Activated T-cell treated with anti-CD3 and anti-CD28 coated beads for 1 hour (primary cell): ENCODE results near the gene RAB4B.
"Not testable (repeated sequence)": the region's sequence is repeated elsewhere in the genome, so short reads cannot be mapped to it uniquely, and the experiment has no call there.

Source experiments
- DNase-seq: peaks from one replicate; pipeline ENCODE4 v3.0.0-alpha.2; 2020; ENCODE audit warnings: low read depth

Gene RAB4B

GRCh38 chr19:40780582-40780981 lies 2.5 kb downstream of the RAB4B start:
- DNase-seq = no peak

- DNase-seq = no peak
Measured at GRCh38 chr19:40781140-40781539, 3.1 kb downstream of the RAB4B start.

GRCh38 chr19:40783711-40784110 lies 5.7 kb downstream of the RAB4B start:
- no peak for DNase-seq

GRCh38 chr19:40784146-40784545 lies 6.1 kb downstream of the RAB4B start:
- DNase-seq = not testable (repeated sequence)

- DNase-seq = no peak
Measured at GRCh38 chr19:40785526-40785925, 7.5 kb downstream of the RAB4B start.

DNA sequence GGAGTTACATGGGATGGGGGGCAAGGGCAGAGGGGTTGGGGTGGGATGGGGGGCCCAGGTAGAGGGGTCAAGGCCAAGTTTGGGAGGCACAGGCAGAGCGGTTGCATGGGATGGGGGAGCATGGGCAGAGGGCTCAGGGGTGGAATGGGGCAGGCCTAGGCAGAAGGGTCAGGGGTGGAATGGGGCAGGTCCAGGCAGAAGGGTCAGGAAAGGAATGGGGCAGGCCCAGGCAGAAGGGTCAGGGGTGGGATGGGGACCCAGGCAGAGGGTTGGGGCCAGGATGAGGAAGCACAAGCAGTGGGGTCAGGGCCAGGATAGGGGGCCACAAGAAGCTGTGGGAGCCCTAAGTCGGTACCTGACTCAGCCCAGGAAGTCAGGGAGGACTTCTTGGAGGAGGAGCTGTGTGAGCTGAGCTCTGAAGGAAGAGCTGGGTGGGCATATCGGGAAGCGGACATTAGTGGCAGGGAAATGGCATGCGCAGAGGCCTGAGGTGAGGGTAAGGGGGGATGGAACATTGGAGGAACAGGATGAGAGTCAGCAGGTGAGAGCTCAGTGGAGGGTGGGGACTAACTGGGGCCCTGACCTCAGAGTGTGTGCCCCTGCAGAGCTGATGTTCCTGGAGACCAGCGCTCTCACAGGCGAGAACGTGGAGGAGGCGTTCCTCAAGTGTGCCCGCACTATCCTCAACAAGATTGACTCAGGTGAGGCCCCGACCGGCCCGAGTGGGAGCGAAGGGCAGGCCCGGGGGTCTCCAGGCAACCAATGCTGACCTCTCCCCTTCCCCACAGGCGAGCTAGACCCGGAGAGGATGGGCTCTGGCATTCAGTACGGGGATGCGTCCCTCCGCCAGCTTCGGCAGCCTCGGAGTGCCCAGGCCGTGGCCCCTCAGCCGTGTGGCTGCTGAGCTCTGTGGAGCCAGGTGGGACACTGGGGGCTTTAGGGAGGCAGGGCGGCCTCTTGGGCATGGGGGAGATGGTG lies 8.3 kb downstream of the RAB4B start:
- no peak for DNase-seq

- DNase-seq = no peak
Measured at GRCh38 chr19:40791349-40791748, 13.3 kb downstream of the RAB4B start.

DNA sequence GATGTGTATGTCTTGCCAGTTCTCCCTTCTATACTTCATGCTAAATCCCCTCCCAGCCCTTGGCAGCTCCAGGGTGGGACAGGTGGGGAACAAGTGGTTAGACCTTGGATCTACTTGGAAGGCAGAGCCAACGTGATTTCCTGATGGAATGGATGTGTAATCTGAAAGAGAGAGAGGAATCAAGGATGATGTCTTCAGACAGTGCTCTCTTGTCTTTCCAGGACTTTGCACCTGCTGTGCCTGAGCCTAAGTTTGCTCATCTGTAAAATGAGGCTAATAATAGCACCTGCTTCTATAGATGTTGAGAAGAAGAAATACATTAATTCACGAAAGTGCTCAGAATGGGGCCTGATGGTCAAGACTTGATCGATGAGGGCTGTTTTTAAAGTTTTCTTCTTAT lies 13.9 kb downstream of the RAB4B start:
- no peak for DNase-seq

DNA sequence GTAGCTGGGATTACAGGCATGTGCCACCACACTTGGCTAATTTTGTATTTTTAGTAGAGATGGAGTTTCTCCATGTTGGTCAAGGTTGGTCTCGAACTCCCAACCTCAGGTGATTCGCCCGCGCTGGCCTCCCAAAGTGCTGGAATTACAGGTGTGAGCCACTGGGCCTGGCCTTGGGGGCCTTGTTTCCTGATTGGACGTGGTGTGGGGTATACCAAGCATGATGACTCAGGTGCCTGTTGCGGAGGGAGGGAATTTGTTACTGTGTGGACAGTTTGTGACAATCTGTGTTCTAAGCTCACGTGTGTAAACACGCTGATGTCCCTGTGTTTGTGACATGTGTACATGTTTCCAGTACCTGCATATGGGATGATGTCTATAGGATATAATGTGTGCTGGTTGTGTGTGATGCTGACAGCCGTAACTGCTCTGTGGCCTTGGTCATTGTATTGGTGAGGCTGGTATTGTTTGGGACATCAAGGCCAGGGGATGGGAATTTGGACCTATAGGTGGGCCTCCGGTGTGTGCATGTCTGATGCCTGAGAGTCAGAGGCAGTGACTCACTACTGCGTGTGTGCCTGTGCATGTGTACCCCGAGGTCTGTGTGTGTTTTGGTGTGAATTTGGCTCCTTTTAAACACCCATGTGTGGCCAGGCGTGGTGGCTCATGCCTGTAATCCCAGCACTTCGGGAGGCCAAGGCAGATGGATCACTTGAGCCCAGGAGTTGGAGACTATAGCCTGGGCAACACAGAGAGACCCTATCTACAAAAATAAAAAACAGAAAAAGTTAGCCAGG lies 19.3 kb downstream of the RAB4B start:
- DNase-seq = no peak

DNA sequence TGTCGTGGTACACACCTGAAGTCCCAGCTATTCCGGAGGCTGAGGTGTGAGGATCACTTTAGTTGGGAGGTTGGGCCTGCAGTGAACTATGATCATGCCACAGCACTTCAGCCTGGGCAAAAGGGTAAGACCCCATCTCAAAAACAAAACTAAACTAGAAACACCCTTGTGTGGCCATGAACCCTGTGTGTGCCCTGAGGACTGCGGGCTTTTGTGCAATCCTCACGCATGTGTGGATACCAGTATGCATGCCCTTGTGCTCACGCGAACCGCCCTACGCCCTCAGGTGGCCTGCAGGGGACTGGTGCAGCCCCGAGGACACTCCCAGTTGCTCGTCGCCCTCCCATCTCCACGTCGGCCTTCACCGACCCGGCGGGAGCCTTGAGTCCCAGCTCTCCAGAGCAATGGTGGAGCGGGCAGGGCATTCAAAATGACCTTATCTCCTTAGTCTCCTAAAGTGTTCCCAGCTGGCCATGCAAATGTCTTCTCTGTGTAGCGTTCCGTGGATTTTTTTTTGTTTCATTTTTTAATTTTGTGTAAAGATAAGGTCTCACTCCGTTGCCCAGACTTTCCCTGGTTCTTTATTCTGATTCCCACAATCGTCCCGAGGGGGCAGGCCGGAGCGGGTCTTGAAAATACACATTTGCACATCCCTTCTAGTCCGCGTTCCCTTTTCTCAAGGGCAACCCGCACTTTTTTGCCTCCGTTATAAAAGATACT lies 20.1 kb downstream of the RAB4B start:
- peak; percentile 53 for DNase-seq

DNA sequence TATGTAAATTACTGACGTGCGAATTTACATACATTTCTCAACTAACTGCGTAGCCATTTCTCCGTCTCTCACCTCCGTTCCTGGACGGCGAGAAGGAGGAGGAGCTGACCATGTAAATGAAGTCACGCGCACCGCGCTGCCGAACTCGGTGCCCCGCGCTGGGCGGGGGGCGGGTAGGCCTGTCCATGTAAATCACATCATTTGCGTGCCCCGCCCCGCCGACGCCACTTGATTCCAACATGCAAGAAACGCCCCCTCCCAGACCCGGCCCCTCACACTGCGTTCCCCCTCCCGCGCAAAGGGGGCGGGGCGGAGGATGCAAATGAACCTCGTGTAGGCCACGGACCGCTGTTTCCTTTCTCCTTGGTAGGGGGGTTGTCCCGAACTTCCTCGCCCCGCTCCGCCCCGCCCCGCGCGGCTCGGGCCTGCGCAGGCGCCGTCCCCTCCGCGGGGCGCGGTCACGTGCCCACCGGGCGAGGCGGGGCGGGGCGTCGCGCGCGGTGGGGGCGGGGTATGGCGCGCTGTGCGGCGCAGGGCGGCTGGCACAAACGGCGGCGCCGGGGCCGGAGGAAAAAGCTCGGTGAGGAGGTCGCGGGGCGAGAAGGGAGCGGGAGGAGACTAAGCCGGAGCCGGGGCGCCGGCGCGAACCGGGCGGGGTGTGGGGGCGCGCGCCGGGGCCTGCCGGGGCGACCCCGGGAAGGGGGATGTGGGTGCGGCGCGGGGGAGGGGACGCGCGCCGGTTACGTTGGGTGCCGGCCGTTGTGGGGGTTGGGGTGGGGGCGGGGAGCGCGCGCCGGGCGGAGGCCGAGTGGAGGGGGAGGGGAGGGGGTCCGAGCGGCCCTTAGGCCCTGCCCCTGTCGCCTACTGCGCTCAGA lies 20.9 kb downstream of the RAB4B start, which contains the start of gene EGLN2:
Gene EGLN2, plus strand, starts transcription at position 509 of the 875 bp plus-strand sequence. CDS start 1,382 bp downstream, outside the sequence.
- DNase-seq = peak; percentile 100

DNA sequence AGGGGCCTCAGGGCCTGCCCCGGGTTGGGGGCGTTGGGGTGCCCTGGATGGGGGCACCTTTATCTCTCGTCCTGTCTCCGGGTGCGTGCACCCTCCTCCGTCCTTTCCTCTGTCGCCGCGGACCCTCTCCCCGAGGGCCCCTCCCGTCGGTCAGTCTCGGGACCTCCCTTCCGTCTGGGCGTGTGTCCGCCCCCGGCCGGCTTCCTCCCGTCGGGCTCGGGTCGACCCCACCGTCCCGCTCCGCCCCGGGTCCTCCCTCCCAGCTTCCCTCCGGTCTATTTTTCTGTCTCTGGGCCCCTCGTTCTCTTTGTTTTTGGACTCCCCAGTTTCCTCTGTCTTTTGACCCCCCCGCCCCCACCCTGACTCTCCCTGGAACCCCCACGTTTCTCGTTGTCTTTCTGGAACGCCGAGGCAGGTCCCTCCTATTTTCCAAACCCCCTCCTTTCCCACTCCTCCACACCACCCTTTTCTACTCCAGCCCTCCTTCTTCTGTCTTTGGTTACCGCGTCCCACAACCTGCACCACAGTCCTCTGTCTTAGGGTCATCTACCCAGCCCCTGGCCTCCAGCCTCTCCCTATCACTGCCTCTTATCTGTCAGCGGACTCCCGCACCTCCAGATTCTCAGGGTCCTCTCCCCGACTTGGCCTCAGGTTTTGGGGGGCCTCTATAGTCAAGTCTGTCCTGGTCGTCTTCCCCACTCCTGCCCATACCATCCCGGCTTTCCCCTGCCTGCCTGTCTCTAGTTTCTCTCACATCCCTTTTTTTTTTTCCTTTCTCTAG lies 21.7 kb downstream of the RAB4B start:
- no peak for DNase-seq

DNA sequence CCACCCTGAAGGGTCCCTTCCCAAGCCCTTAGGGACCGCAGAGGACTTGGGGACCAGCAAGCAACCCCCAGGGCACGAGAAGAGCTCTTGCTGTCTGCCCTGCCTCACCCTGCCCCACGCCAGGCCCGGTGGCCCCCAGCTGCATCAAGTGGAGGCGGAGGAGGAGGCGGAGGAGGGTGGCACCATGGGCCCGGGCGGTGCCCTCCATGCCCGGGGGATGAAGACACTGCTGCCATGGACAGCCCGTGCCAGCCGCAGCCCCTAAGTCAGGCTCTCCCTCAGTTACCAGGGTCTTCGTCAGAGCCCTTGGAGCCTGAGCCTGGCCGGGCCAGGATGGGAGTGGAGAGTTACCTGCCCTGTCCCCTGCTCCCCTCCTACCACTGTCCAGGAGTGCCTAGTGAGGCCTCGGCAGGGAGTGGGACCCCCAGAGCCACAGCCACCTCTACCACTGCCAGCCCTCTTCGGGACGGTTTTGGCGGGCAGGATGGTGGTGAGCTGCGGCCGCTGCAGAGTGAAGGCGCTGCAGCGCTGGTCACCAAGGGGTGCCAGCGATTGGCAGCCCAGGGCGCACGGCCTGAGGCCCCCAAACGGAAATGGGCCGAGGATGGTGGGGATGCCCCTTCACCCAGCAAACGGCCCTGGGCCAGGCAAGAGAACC lies 22.4 kb downstream of the RAB4B start:
- DNase-seq = no peak

GRCh38 chr19:40800997-40801377 lies 22.9 kb downstream of the RAB4B start:
- DNase-seq = no peak

DNA sequence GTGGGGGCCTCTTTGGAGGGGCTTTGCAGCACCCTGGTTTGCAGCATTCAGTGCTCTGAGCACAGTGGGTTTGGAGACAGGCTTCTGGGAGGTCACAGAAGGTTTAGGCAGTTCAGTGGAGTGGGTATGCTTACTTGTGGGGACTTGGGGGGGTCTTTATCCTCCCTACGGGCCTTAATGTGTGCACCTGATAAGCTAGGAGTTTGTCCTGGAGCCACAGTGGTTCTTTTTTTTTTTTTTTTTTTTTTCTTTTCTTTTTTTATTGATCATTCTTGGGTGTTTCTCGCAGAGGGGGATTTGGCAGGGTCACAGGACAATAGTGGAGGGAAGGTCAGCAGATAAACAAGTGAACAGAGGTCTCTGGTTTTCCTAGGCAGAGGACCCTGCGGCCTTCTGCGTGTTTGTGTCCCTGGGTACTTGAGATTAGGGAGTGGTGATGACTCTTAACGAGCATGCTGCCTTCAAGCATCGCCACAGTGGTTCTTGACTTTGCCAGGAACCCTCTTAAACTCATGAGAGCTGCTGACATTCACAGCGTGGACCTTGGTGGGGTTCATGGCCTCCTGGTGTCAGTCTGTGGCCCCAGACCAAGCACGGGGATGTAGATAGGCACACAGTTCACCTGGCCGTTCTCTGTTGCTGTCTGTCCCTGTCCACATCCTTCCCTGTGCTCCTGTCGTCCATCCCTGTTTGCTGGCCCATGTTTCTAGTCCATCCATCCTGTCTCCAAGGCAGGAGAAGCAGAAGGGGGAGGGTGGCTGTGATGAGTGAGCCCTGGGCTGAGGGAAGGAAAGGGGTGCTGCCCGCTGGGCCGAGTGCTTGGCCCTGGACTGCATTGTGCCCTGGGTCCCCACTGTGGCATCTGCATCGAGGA lies 23.6 kb downstream of the RAB4B start:
- DNase-seq = no peak

DNA sequence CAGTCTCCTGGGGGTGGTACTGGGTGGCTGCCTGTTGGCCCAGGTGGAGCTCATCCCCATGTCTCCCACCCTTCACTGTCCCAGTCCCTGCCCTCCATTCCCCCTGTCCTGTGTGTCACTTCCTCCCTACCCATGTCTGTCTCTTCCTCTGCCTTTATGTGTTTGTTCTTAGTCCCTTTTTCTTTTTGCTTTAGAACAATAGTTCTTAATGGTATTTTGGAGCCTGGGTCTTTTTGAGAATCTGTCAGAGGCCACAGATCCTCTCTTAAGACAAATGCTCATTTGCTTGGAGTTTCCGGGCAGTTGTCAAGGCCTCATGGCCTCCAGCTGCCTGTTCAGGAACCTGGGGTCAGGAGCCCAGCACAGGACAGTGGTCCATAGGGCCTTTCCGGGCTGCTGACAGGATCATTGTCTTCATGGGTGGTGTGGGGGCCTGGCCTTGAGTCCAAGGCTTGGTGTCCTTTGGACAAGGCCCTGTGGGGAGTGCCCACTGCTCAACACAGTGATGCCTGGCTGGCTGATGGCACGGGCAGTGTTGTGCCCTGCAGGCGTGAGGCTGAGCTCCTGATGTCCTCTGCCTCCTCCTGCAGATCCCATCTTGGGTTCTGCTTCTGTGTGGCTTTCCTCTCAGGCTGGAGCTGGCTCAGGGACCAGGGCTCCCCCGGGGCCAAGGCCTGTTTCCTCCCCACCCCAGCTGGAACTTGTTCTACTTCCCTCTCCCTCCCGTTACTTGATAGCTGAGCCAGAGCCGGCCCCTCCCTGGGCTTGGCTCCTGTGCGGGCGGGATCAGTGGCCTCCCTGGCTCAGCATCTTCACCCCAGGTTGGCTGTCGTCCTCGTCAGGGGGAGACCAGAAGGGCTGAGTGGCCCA lies 24.5 kb downstream of the RAB4B start:
- no peak for DNase-seq

GRCh38 chr19:40803170-40803856 lies 25.3 kb downstream of the RAB4B start:
- no peak for DNase-seq
